Hematopoietic multipotent progenitor cell treated with erythropoietin and hydrocortisone succinate and interleukin-3 and kit ligand, for 8 days (in vitro differentiated cells): ENCODE data around the gene RNF212.
"Not testable (repeated sequence)": the region's sequence is repeated elsewhere in the genome, so short reads cannot be mapped to it uniquely, and the experiment has no call there.

Experiments
- DNase-seq: peaks from one replicate; pipeline ENCODE4 v3.0.0-alpha.2; 2015

The RNF212 gene, protein sequence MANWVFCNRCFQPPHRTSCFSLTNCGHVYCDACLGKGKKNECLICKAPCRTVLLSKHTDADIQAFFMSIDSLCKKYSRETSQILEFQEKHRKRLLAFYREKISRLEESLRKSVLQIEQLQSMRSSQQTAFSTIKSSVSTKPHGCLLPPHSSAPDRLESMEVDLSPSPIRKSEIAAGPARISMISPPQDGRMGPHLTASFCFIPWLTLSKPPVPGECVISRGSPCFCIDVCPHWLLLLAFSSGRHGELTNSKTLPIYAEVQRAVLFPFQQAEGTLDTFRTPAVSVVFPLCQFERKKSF

DNA sequence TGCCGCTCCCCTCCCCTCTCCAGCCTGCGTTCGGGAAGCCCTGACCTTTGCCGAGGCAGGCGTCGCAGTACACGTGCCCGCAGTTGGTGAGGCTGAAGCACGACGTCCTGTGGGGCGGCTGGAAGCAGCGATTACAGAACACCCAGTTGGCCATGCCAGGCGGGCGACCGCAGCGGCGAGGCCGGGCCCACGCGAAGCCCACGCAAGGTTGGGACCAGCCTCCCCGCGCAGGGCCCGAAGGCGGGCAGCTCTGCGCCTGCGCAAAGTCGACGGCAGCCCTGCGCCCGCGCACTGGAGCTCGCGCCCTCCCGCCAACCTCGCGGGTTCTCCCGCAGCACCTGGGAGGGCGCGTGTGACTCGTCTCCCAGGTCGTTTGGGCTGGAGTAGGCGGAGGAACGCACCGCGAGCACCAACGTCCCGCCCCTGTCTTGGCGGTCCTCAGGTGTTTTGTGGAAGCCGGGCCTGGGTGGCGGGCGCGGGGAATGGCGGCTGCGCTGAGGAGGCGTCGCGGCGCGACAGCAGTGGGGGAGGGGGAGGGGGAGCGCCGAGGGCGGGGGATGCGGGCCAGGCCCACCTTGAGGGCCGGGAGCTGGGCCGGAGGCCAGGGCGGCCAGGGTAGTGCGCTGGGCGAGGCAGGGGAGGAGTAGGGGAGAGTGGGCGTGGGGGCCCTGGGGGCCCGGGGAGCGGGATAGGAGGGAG lies at the start of gene RNF212:
RNF212 (minus strand) TSS at position 254 of the 699 bp plus-strand sequence; CDS start at position 154, 100 bp downstream.
- no peak for DNase-seq

DNA sequence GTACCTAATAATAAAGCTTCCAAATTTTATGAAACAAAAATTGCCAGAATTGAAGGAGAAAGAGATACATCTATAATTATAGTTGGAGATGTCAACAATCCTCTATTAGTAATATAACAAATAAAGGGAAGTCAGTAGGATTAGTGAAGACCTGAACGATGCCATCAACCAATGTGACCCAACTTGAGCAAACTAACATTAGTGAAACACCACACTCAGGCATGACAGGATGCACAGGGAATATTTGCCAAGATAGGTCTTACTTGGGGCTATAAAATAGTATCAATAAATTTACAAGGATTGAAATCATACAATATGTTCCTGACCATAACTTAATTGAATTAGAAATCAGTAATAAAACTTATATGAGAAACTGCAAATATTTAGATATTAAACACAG lies 47.0 kb upstream of the RNF212 start:
- DNase-seq, result no peak

DNA sequence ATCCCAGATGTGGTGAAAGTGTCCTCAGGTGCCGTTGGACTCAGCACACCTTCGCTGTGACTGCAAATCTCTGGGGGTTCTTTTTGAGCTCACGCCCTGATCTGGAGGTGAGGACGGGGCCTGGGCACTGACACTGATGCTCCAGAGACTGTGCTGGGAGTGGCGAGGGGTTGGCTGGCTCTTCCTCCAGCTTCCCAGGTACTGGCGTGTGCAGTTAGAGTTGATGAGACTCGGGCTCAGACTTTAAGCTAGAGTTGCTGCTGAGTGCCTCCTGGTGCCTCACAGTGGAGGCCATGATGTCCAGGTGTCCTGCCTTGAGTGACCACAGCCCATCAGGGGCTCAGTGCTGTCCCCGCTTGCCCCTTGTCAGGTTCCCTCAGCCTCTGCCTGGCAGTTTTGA lies 42.7 kb upstream of the RNF212 start:
- DNase-seq, result no peak

DNA sequence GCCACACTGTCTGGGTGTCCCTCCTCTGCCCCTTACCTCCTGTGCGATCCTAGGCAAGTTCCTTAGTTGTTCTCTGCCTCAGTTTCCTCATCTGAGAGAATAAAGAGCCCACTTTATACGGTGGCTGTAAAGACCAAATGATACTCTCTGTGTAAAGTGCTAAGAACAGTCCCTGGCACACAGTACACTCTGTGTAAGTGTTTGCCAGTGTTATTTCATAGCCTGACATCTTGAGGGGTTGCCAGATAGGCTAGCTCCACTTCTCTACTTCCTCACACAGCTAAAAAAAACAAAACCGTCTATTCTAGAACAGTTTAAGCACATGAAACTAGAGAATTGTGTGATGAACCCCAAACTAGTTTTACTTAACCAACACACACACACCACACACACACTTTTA lies 42.0 kb upstream of the RNF212 start:
- DNase-seq, result no peak

DNA sequence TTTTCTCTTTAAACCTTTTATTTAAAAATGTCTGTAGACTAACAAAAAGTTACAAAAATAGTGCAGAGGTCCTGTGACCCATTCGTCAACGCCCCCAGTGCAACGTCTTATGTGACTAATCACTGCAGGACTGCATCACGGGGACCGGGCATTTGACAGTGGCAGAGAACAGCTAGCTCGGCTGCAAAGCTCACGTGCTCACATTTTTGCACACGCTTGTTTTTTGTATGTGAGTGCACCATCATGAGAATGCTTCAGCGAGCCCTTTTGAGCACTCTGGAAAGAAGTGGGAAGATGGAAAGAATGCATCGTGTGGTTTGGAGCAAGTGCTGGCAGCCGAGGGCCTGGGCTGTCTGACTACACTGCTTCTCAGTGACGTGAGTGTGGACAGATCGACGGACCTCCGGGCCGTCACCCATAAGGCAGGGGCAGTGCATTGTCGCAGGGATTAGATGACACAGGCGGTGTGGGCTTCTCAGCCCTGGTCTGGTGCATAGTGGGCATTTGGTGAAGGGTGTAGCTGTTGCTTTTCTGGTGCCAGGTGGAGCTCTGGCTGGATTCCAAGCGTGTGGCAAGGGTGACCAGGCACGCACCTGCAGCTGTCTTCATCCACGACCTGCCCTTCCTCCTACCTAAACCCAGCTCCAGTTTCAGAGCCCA lies 41.3 kb upstream of the RNF212 start:
- no peak for DNase-seq

DNA sequence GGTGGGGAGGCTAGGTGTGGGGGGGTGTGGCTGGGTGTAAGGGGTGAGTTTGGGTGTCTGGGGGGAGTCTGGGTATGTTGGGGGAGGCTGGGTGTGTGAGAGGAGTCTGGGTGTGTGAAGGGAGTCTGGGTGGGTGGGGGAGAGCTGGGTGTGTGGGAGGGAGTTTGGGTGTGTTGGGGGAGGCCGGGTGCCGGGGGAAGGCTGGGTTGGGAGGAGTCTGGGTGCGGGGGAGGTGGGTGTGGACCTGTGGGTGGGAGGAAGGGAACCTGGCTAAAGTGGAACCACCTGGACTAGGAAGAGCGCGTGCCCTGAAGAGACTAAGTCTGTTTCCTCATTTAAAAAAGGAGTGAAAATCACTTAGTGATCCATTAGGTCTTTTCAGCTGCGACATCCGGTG lies 40.8 kb upstream of the RNF212 start:
- DNase-seq, result no peak

DNA sequence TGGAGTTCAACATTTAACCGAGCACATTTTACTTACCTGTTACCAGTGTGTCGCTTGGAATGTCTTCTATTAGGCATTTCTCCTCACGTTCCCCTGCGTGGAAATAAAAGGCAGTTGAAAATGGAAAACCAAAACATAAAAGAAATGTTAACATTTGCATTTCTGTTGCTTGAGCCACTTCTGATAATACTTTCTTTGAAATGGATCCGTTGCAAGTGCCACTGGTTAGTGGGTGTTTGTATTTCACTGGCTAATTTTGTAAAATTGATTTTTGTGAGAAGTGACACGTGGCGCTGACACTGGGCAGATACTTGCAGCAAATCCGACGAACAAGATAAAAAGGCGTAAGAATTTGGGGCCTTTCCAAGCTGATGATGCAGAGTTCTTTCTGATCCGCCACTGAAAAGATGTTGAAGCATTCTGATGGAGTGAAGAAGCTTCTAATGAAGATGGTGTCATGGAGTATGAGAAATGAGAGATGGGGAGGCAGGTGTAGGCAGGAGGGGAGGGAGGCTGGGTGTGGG lies 40.3 kb upstream of the RNF212 start:
- no peak for DNase-seq

DNA sequence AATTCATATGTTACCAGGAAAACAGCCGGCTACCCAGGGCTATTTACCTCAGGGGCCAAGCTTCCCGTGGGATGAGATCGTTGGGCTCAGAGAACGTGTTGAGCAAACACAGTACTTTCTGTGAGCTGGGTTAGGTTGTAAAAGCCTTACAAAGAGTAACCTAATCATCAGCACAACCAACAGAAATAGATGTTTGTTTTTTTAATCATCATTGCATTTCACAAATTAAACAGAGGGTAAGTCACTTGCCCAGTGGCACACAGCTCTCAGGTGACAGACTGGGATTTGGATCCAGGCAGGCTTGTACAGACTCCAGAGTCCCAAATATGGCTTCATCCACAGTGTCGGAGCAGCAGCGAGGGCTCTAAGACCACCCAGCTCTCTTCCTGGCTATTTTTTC lies 38.9 kb upstream of the RNF212 start:
- no peak for DNase-seq

DNA sequence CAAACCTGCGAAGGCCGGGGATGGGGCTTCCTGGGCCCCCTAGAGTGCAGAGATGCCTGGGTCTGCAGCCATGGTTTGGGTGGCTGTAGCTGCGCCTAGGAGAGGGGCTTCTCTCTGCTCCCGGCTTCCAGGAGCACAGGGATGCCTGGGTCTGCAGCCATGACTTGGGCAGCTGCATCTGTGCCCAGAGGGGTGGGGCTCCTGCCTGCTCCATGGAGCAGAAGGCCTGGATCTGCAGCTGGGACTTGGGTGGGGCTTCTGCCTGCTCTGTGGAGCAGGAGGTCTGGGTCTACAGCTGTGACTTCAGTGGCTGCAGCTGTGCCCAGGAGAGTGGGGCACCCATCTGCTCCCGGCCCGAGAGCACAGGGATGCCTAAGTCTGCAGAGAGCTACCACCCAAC lies 38.2 kb upstream of the RNF212 start:
- DNase-seq, result no peak

DNA sequence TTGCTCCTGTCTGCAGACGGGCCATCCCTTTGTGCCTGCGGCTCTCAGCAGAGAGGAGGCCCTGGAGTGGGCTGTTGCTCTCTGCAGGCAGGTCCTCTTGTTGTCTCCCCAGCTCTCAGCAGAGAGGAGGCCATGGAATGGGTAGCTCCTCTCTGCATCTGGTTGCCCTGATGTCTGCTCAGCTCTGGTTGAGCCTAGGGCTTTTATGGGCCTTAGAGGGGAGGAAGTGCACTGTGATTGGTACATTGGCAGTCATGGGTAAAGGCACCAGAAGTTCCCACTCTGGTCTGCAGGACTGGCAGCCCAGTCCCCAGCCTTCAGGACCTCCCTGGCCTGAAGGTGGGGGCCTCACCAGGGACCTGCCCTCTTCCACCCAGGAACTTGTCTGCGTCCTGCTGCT lies 37.5 kb upstream of the RNF212 start:
- no peak for DNase-seq

DNA sequence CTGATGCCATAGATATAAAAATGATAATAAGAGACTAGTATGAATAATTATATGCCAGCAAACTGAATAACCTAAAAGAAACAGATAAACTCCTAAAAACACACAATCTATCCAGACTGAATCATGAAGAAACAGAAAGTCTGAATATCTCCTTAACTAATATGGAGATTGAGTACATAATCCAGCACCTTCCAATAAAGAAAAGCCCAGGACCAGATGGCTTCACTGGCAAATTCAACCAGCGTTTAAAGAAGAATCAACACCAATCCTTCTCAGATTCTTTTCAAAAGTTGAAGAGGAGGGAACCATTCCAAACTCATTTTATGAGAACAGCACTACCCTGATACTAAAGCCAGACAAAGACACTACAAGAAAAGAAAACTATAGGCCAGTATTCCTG lies 26.5 kb upstream of the RNF212 start:
- DNase-seq, result no peak

DNA sequence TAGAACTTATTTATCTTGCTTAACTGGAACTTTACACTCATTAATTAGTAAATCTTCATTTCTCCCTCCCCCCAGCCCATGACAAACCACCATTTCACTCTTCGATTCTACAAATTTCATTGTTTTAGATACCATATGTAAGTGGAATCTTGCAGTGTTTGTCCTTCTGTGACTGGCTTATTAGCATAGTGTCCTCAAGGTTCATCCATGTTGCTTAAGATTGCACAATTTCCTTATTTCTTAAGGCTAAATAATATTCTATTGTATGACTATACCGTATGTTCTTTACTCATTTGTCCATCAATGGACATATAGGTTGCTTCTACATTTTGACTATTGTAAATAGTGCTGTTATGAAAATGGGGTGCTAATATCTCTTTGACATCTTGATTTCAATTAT lies 24.5 kb upstream of the RNF212 start:
- no peak for DNase-seq

DNA sequence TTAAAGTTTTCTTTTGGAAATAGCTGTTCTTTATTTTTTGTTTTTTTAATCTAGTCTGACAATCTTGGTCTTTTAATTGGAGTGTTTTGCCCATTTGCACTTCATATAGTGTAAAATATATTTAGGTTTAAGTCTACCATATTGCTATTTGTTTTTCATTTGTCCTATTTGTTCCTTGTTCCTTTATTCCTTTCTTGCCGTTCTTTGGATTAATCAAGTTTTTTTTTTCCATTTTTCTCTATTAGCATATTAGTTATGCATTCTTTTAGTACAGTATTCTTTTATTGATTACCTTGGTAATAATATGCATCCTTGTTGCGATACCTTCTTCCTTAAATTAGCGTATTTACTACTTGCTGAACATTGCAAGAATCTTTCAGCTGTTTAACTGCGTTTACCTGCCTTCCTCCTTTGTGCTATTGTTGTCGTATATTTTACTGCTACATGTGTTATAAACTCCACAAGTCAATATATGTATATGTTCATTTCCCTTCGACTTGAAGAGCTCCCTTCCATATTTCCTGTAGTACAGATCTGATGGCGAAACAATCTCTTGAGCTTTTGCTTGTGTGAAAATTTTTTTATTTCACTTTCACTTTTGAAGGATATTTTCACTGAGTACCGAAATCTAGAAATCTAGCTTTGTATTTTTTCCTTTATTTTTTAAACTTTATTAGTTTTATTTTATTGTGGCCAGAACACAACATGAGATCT lies 23.9 kb upstream of the RNF212 start:
- peak; percentile 23 for DNase-seq

DNA sequence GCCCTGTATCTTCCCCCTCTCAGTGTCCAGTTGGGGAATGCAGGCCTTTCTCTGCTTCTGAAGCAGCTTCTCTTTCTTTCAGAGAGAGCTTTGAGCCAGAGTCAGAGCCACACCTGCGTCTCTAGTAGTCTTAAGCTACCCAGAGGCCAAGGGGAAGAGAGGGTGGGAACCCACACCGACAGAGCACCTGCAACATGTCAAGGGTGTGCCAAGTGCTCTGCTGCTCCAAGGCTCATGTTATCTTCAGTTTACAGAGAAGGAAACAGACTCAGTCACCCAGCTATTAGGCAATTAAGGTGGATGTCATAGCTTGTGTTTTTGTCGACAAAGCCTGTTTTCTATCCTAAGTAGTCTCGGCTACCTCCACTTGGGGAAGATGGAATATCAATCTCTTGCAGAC lies 22.7 kb upstream of the RNF212 start:
- DNase-seq, result peak; percentile 37

DNA sequence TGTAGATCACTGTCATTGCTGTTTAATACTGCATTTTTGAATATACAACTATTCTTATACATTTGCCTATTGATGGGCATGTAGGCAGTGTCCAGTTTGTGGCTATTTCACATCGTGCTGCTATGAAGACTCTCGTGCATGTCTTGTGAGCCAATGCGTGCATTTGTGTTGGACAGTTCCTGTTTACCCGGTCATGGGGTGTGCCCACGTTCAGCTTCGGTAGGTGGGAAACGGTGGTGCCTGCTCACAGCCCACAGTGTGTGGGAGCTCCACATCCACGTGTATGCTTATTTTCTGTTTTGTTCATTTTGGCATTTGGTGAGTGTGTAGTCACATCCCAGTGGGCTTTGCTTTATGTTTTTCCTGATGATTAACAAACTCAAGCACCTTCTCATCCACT lies 19.7 kb upstream of the RNF212 start:
- no peak for DNase-seq

DNA sequence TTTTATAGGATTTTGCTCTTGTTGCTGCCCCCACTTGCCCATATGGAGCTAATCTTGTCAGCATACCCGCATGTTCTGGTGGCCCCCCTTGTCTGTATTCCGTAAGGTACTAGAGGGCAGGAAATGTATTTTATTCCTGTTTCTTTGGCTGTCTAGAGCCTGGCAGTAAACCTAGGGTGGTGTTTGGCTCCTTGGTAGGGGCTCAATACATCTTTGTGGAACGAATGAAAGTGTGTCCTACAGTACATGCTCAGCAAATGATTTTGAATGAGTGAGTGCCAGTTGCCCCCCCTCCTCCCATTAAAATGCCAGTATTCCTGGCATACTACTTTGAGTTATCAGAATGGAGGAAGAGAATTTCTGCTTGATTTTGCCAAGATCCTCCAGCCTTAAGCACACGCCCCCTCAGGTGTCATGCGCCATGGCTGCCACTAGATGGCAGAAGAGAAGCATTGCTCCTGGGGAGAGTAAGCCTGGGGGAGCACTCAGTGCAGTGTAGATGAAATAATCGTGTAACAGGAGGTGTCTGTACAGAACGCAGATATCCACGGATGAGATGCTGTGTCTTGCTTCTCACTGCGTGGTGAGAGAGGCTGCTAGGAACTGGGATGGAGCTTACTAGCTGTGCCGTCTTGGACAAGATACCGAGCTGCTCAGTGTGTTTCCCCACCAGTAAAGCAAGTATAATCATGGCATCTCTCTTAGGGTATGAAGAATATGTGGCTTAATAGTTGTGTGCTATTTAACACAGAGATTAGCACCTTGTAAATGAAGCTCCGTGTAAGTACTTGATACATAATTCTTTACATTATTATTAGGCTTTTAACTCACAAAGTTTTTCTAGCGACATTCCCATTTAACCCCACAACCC lies 17.2 kb upstream of the RNF212 start:
- DNase-seq, result peak; percentile 83

DNA sequence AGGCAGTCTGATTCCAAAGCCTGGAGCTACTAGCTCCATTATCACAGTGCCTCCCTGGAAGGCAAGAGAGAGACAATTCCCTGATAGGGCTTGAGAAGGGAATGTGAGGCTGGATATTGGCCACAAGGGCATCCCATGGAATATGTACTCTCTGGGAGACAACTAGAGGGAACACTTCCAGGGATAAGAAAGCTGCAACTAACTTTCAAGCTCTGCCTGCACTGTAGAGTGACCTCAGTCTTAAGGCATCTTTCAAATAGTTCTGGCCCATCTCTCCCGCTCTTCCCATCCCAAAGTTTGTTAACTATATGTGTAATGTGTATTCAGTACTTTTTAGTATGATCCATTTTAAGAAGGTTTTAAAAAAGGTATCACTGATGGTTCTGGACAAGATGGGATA lies 13.1 kb upstream of the RNF212 start:
- DNase-seq, result no peak

DNA sequence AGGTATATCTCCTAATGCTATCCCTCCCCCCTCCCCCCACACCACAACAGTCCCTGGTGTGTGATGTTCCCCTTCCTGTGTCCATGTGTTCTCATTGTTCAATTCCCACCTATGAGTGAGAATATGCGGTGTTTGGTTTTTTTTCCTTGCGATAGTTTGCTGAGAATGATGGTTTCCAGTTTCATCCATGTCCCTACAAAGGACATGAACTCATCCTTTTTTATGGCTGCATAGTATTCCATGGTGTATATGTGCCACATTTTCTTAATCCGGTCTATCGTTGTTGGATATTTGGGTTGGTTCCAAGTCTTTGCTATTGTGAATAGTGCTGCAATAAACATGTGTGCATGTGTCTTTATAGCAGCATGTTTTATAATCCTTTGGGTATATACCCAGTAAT lies 12.1 kb upstream of the RNF212 start:
- DNase-seq, result not testable (repeated sequence)

DNA sequence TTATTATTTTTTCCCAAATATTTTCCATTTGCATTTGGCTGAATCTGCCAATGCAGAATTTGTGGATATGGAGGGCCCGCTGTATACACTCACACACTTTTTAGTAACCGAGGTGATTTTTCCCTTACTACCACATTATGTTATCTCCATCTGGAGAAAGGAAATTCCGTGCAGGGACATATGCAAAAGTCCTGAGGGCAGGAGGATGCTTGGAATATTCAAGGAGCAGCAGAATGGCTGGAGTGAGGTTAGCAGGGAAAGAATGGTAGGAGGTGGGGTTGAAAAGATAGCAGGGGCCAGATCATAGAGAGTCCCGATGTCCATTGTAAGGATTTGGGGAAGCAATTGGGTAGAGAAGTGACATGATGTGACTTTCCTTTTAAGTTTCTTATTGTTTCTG lies 11.5 kb upstream of the RNF212 start:
- no peak for DNase-seq

DNA sequence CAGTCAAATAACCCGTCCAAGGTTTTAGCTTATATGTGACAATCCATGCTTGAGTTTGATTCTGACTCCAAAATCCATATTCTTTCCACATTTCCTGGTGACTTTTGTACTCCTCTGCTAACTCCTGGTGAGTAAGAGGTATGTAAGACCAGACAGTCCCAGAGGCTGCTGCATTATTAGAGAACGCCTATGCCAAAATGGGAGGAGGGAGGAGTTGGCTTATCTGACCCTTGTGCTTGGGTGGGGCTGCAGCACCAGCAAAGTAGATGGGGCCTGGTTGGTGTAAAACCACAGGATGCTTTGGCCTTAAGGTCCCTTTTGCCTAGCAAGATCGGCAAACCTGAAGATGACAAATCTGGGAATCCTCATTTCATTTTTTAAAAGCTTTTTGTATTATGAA lies 9.1 kb upstream of the RNF212 start:
- DNase-seq, result peak; percentile 77

DNA sequence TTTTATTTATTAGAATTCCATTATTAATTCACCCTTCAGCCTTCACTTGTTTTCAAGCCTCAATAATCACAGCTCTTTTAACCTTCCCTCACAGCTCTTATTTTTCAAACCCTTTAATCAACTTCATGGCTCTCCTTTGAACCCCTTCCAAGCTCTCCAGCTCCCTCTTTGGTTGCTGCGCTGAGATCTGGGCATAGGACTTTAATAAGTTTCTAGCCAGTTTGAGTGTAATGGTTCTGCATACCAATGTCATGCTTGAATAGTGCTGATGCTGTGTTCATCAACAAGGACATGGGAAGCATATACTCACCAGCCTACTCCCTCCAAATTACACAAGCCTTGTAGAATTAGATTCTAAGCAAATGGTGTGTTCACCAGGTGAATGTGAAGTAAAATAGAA lies 3.5 kb upstream of the RNF212 start:
- DNase-seq, result peak; percentile 21
